Spinal cord (tissue), 10 donors: ENCODE results near the gene RALA. TPM values are rescaled to one million over a fixed set of nuclear protein-coding genes. Genes with fewer than 3 reads are reported as not detected.

ENCODE experiments used
- DNase-seq, 6 donors: peaks; one replicate each; pipeline versions ENCODE4 v3.0.0 to v3.0.0-alpha.2; 2013 to 2015; ENCODE audit warnings: low spot score in 6 of 6, low read depth in 4 of 6
- H3K27ac ChIP-seq: one replicate; pipeline ENCODE4 v1.5.1; 2013; ENCODE audit warnings: low read depth, low read length, control low read depth
- H3K27me3 ChIP-seq: one replicate; pipeline ENCODE4 v1.6.1; 2013; ENCODE audit warnings: low read length; ENCODE audit not compliant: control insufficient read depth, insufficient read depth
- H3K36me3 ChIP-seq: one replicate; pipeline ENCODE4 v1.6.1; 2013; ENCODE audit warnings: low read length; ENCODE audit not compliant: control insufficient read depth, insufficient read depth
- H3K4me1 ChIP-seq: one replicate; pipeline ENCODE4 v1.6.1; 2013; ENCODE audit warnings: low read length; ENCODE audit not compliant: control insufficient read depth, insufficient read depth
- H3K4me3 ChIP-seq: one replicate; pipeline ENCODE4 v1.5.1; 2013; ENCODE audit warnings: low read depth, low read length, control low read depth
- H3K9me3 ChIP-seq: one replicate; pipeline ENCODE4 v1.6.1; 2013; ENCODE audit warnings: low read length; ENCODE audit not compliant: control insufficient read depth, insufficient read depth
- WGBS: methylation state at CpG from one replicate; pipeline ENCODE4 v1.1.5; 2013; ENCODE audit warnings: missing lambda C conversion rate; ENCODE audit not compliant: insufficient coverage; 5-methylcytosine and 5-hydroxymethylcytosine counted together
- polyA plus RNA-seq, 2 donors: library from polyadenylated mRNA; unstranded; fragments of 120-200 nt; gene quantifications; one replicate each; pipeline ENCODE4 v1.2.1, GENCODE V29; 2013; ENCODE audit not compliant: insufficient read length in 2 of 2
- total RNA-seq, 2 donors: library from RNA; depleted of rRNA in 1 of 2; stranded (reverse); fragments of 120-200 nt in 1 of 2; fragments of >200 nt in 1 of 2; gene quantifications; one replicate each; pipeline versions ENCODE4 v1.2.3 to v1.2.4, GENCODE V29; 2013 to 2014
- donor health status: healthy.

The RALA gene
- total and polyA plus RNA-seq, 4 donors = 23.2 to 93.3 (median 60.7) TPM

- Histone ChIP-seq H3K4me3 (no peak overlapping the region), H3K36me3 (no peaks in the 10 kb centered on the region), H3K9me3 (peaks cover 4% of the 10 kb centered on the region), H3K4me1 (peaks cover 4% of the 10 kb centered on the region), H3K27me3 (no peaks in the 10 kb centered on the region), H3K27ac (peak overlapping the region; percentile 10)
- DNase-seq = peak; percentile 44 to 86 (median 59)
- 0% methylated on average over 2 of the region's 3 CpGs for WGBS
Observed at GRCh38 chr7:39709768-39710311, 86.5 kb downstream of the RALA start.

- Histone ChIP-seq H3K27ac (no peak overlapping the region), H3K4me1 (peaks cover 4% of the 10 kb centered on the region), H3K4me3 (no peak overlapping the region), H3K9me3 (peaks cover 6% of the 10 kb centered on the region), H3K36me3 (no peaks in the 10 kb centered on the region), H3K27me3 (no peaks in the 10 kb centered on the region)
- no CpG with 5 or more reads among the region's 1 CpG for WGBS
- DNase-seq = no peak
Observed at GRCh38 chr7:39712751-39713150, 89.4 kb downstream of the RALA start.

- 100% methylated on average over 1 of the region's 1 CpG for WGBS
- H3K36me3 ChIP-seq = no peaks in the 10 kb centered on the region
- DNase-seq = no peak
- H3K4me1 ChIP-seq = peaks cover 4% of the 10 kb centered on the region
- H3K9me3 ChIP-seq = peaks cover 6% of the 10 kb centered on the region
- H3K4me3 ChIP-seq = no peak overlapping the region
- H3K27ac ChIP-seq = no peak overlapping the region
- H3K27me3 ChIP-seq = no peaks in the 10 kb centered on the region
Observed at GRCh38 chr7:39714447-39715091, 91.2 kb downstream of the RALA start.

- no peaks in the 10 kb centered on the region for H3K9me3 ChIP-seq
- H3K36me3 ChIP-seq = no peaks in the 10 kb centered on the region
- H3K27ac ChIP-seq = no peak overlapping the region
- no peak overlapping the region for H3K4me3 ChIP-seq
- no peaks in the 10 kb centered on the region for H3K27me3 ChIP-seq
- H3K4me1 ChIP-seq = no peaks in the 10 kb centered on the region
- no peak for DNase-seq
- WGBS = 86% methylated on average over 6 of the region's 7 CpGs
Observed at GRCh38 chr7:39720586-39720985, 97.2 kb downstream of the RALA start.

GRCh38 chr7:39721345-39721744 lies 98.0 kb downstream of the RALA start:
- WGBS = 100% methylated on average over 1 of the region's 3 CpGs
- no peak overlapping the region for H3K4me3 ChIP-seq

DNA sequence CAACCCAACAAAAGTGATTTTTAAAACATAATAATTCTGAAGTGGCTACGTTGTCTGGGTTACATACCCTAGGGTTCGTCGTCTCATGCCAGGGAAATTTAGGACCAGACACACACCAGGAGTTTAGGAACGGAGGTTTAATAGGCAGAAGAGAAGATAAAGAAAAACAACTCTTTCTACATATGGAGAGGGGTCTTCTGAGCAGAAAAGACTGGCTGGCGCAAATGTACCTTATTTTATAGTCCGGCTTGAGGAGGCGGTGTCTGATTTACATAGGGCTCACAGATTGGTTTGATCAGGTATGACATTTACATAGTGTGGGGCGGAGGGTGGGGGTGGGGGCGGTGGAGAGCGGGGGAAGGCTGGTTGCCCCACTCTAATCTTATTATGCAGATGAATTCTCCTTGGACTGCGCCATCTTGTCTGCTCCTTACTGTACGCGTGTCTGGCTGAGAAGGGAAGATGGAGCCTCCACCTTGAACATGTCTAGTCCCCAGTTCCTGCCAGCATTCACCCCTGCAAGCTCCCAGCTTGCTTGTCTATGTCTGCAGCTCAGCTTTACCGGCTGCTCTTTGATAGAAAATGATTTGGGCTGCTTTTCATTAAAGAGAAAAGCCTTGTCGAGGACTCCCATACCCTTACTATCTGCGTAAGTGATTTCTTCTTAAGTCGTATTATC lies 98.7 kb downstream of the RALA start:
- no peak for DNase-seq
- Histone ChIP-seq H3K9me3 (no peaks in the 10 kb centered on the region), H3K36me3 (no peaks in the 10 kb centered on the region), H3K4me1 (no peaks in the 10 kb centered on the region), H3K27ac (no peak overlapping the region), H3K27me3 (no peaks in the 10 kb centered on the region), H3K4me3 (no peak overlapping the region)
- 85% methylated on average over 3 of the region's 17 CpGs for WGBS

More at GRCh38 chr7:39721345-39721744, 98.0 kb downstream of the RALA start:
- Histone ChIP-seq H3K27me3 (no peaks in the 10 kb centered on the region), H3K4me1 (no peaks in the 10 kb centered on the region), H3K27ac (no peak overlapping the region), H3K36me3 (no peaks in the 10 kb centered on the region), H3K9me3 (no peaks in the 10 kb centered on the region)
- DNase-seq = no peak

GRCh38 chr7:39727231-39728012 lies 104.0 kb downstream of the RALA start:
- DNase-seq = no peak
- H3K4me1 ChIP-seq = no peaks in the 10 kb centered on the region
- no peaks in the 10 kb centered on the region for H3K27me3 ChIP-seq
- H3K27ac ChIP-seq = no peak overlapping the region
- H3K36me3 ChIP-seq = no peaks in the 10 kb centered on the region
- no peak overlapping the region for H3K4me3 ChIP-seq
- no CpG with 5 or more reads among the region's 3 CpGs for WGBS
- H3K9me3 ChIP-seq = no peaks in the 10 kb centered on the region

- 1% methylated on average over 47 of the region's 52 CpGs for WGBS
- Histone ChIP-seq H3K27ac (peak overlapping the region; percentile 82), H3K4me3 (peak overlapping the region; percentile 62), H3K4me1 (peaks cover 14% of the 10 kb centered on the region), H3K9me3 (no peaks in the 10 kb centered on the region), H3K27me3 (no peaks in the 10 kb centered on the region), H3K36me3 (no peaks in the 10 kb centered on the region)
- peak; percentile 94 to 99 (median 96) for DNase-seq
Observed at GRCh38 chr7:39732837-39733804, 109.7 kb downstream of the RALA start.
